Measurements from ENCODE around the gene PXMP4.
A peak's percentile ranks its signal among the peaks of the same experiment; 100 is the strongest.

PXMP4 gene

GRCh38 chr20:33732166-33732970, 12.3 kb upstream of the PXMP4 start:
- FAIRE-seq (no peak), DNase-seq (ENCODE audit: insufficient read length, low spot score) (peak; percentile 57)

GRCh38 chr20:33731693-33732165, 11.6 kb upstream of the PXMP4 start, which contains the start of gene ZNF341:
Gene ZNF341, plus strand, starts transcription at chr20:33731996. Its CDS starts 26 bp downstream, at chr20:33732022.
- peak; percentile 77 for DNase-seq (ENCODE audit: insufficient read length, low spot score)
- FAIRE-seq, result no peak

GRCh38 chr20:33730946-33731692, 11.0 kb upstream of the PXMP4 start:
- FAIRE-seq, result no peak
- DNase-seq (ENCODE audit: insufficient read length, low spot score), result no peak

GRCh38 chr20:33729101-33729500, 9.0 kb upstream of the PXMP4 start:
- DNase-seq (ENCODE audit: insufficient read length, low spot score), result no peak
- no peak for FAIRE-seq

GRCh38 chr20:33728463-33728862, 8.4 kb upstream of the PXMP4 start:
- DNase-seq (ENCODE audit: insufficient read length, low spot score) (no peak), FAIRE-seq (no peak)

GRCh38 chr20:33727806-33728205, 7.7 kb upstream of the PXMP4 start:
- FAIRE-seq (no peak), DNase-seq (ENCODE audit: insufficient read length, low spot score) (no peak)

GRCh38 chr20:33727115-33727479, 7.0 kb upstream of the PXMP4 start:
- DNase-seq (ENCODE audit: insufficient read length, low spot score) (no peak), FAIRE-seq (no peak)

- FAIRE-seq (no peak), DNase-seq (ENCODE audit: insufficient read length, low spot score) (no peak)
Observed at GRCh38 chr20:33725607-33726264, 5.6 kb upstream of the PXMP4 start.

GRCh38 chr20:33724439-33725094, 4.5 kb upstream of the PXMP4 start:
- DNase-seq (ENCODE audit: insufficient read length, low spot score) (no peak), FAIRE-seq (no peak)

- FAIRE-seq (no peak), DNase-seq (ENCODE audit: insufficient read length, low spot score) (no peak)
Observed at GRCh38 chr20:33721391-33722140, 1.5 kb upstream of the PXMP4 start.

GRCh38 chr20:33719277-33719988, 677 bp downstream of the PXMP4 start:
- no peak for FAIRE-seq
- no peak for DNase-seq (ENCODE audit: insufficient read length, low spot score)

GRCh38 chr20:33716498-33716897, 3.6 kb downstream of the PXMP4 start:
- no peak for FAIRE-seq

GRCh38 chr20:33713865-33714367, 6.2 kb downstream of the PXMP4 start:
- FAIRE-seq (no peak), DNase-seq (ENCODE audit: insufficient read length, low spot score) (no peak)

More at GRCh38 chr20:33716498-33716897, 3.6 kb downstream of the PXMP4 start:
- DNase-seq (ENCODE audit: insufficient read length, low spot score), result no peak

GRCh38 chr20:33711446-33711738, 8.7 kb downstream of the PXMP4 start:
- DNase-seq (ENCODE audit: insufficient read length, low spot score), result no peak
- FAIRE-seq, result no peak

GRCh38 chr20:33710681-33711445, 9.2 kb downstream of the PXMP4 start:
- FAIRE-seq, result no peak

GRCh38 chr20:33709905-33710541, 10.1 kb downstream of the PXMP4 start:
- FAIRE-seq (no peak), DNase-seq (ENCODE audit: insufficient read length, low spot score) (no peak)

More at GRCh38 chr20:33710681-33711445, 9.2 kb downstream of the PXMP4 start:
- no peak for DNase-seq (ENCODE audit: insufficient read length, low spot score)

- FAIRE-seq (no peak), DNase-seq (ENCODE audit: insufficient read length, low spot score) (no peak)
Observed at GRCh38 chr20:33709398-33709797, 10.7 kb downstream of the PXMP4 start.

GRCh38 chr20:33707668-33708067, 12.4 kb downstream of the PXMP4 start:
- no peak for DNase-seq (ENCODE audit: insufficient read length, low spot score)
- FAIRE-seq, result no peak
